Muscle of leg (tissue), 11 donors: Measurements from ENCODE around the gene AKAP13. TPM values are rescaled to one million over a fixed set of nuclear protein-coding genes. Genes with fewer than 3 reads are reported as not detected.
"Not testable (repeated sequence)": the region's sequence is repeated elsewhere in the genome, so short reads cannot be mapped to it uniquely, and the experiment has no call there.

Source experiments
- DNase-seq: peaks from one replicate; pipeline ENCODE4 v3.0.0; 2013
- H3K27ac ChIP-seq: one replicate; pipeline ENCODE4 v1.5.1; 2013; ENCODE audit warnings: mild to moderate bottlenecking, low read length, control low read depth
- H3K27me3 ChIP-seq: one replicate; pipeline ENCODE4 v1.6.1; 2013; ENCODE audit warnings: low read length; ENCODE audit not compliant: control insufficient read depth, insufficient read depth
- H3K36me3 ChIP-seq: one replicate; pipeline ENCODE4 v1.6.1; 2013; ENCODE audit warnings: low read length; ENCODE audit not compliant: control insufficient read depth, insufficient read depth
- H3K4me1 ChIP-seq: one replicate; pipeline ENCODE4 v1.6.1; 2013; ENCODE audit warnings: low read length; ENCODE audit not compliant: control insufficient read depth, insufficient read depth
- H3K4me3 ChIP-seq: one replicate; pipeline ENCODE4 v1.5.1; 2013; ENCODE audit warnings: low read length, control low read depth
- H3K9me3 ChIP-seq: replicated peaks from 2 replicates; pipeline ENCODE4 v1.6.1; 2013; ENCODE audit warnings: low read depth, low read length; ENCODE audit not compliant: control insufficient read depth
- WGBS: methylation state at CpG from one replicate; pipeline ENCODE4 v1.1.5; 2013; ENCODE audit warnings: missing lambda C conversion rate; ENCODE audit not compliant: insufficient coverage; 5-methylcytosine and 5-hydroxymethylcytosine counted together
- polyA plus RNA-seq, 8 donors: library from polyadenylated mRNA; unstranded; fragments of 120-200 nt; gene quantifications; one replicate each; pipeline versions ENCODE4 v1.2.1 to v1.2.3, GENCODE V29; 2013; ENCODE audit warnings: inconsistent platforms in 1 of 8, low replicate concordance in 1 of 8; ENCODE audit not compliant: insufficient read length in 8 of 8, insufficient read depth in 1 of 8
- total RNA-seq: library from RNA; stranded (reverse); fragments of 120-200 nt; gene quantifications from one replicate; pipeline ENCODE4 v1.2.4, GENCODE V29; 2013

AKAP13 gene
- total and polyA plus RNA-seq, 9 donors, result 65.2 to 90.9 (median 80.1) TPM

GRCh38 chr15:85340321-85340665, 40.1 kb upstream of the AKAP13 start:
- Histone ChIP-seq H3K36me3 (no peaks in the 10 kb centered on the region), H3K27ac (no peak overlapping the region), H3K4me1 (no peaks in the 10 kb centered on the region), H3K27me3 (no peaks in the 10 kb centered on the region), H3K9me3 (no peaks in the 10 kb centered on the region), H3K4me3 (no peak overlapping the region)
- WGBS, result 40% methylated on average over 1 of the region's 1 CpG
- DNase-seq, result no peak

GRCh38 chr15:85340852-85341251, 39.6 kb upstream of the AKAP13 start:
- H3K27ac ChIP-seq, result no peak overlapping the region
- no peaks in the 10 kb centered on the region for H3K36me3 ChIP-seq
- H3K27me3 ChIP-seq, result no peaks in the 10 kb centered on the region
- no peak for DNase-seq
- no peaks in the 10 kb centered on the region for H3K9me3 ChIP-seq
- H3K4me1 ChIP-seq, result no peaks in the 10 kb centered on the region
- no peak overlapping the region for H3K4me3 ChIP-seq

DNA sequence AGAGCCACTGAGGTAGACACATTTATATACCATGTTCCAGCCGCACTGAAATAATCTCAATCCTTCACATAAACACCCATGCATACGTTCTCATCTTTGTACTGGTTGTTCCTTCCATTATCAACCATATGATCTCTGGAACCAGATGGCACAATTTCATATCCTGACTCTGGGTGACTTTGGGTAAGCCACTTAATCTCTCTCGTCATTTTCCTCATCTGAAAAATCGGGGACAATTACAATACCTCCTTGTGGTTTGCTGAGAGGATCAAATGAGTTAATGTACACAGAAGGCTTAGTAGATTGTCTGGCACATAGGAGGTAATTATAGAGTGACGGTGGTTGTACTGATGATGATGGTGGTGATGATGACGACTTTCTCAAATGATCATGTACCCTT, 38.2 kb upstream of the AKAP13 start:
- H3K36me3 ChIP-seq, DNase-seq, H3K27ac ChIP-seq, H3K9me3 ChIP-seq, H3K4me1 ChIP-seq, H3K27me3 ChIP-seq, H3K4me3 ChIP-seq: not testable (repeated sequence)
- no CpG with 5 or more reads among the region's 6 CpGs for WGBS

DNA sequence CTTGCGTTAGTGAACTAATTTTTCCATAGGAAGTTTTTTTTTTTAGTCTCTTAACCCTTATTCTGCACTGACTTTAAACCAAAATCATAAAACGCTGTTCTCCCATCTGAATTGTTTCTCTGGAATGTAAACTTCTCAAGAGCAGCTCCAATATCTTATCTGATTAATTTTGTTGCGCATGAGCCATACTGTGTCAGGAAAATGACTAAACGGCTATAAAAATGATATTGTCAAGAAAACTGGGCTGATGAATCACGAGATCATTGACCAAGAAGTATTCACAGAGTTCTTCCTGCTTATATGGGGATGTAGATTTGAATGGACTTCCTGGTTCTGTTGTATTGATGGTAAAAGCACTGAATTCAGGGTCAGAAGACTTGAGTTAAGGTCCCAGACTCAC, 37.0 kb upstream of the AKAP13 start:
- not testable (repeated sequence) for H3K36me3 ChIP-seq, H3K4me1 ChIP-seq, H3K27me3 ChIP-seq, H3K4me3 ChIP-seq, H3K27ac ChIP-seq, H3K9me3 ChIP-seq, DNase-seq
- WGBS, result no CpG with 5 or more reads among the region's 5 CpGs

- not testable (repeated sequence) for H3K4me1 ChIP-seq, H3K27ac ChIP-seq, H3K4me3 ChIP-seq, DNase-seq, H3K9me3 ChIP-seq, H3K27me3 ChIP-seq, H3K36me3 ChIP-seq
- no CpG with 5 or more reads among the region's 1 CpG for WGBS
Observed at GRCh38 chr15:85344241-85344640, 36.2 kb upstream of the AKAP13 start.

GRCh38 chr15:85344653-85345114, 35.7 kb upstream of the AKAP13 start:
- not testable (repeated sequence) for H3K9me3 ChIP-seq, H3K27me3 ChIP-seq, H3K4me1 ChIP-seq, H3K27ac ChIP-seq, H3K36me3 ChIP-seq, H3K4me3 ChIP-seq
- WGBS, result no CpG with 5 or more reads among the region's 6 CpGs
- peak; percentile 34 for DNase-seq

- WGBS, result no CpG with 5 or more reads among the region's 4 CpGs
- not testable (repeated sequence) for H3K4me3 ChIP-seq, H3K27ac ChIP-seq, DNase-seq, H3K9me3 ChIP-seq, H3K27me3 ChIP-seq, H3K4me1 ChIP-seq, H3K36me3 ChIP-seq
Observed at GRCh38 chr15:85345196-85345918, 35.0 kb upstream of the AKAP13 start.

- no CpG with 5 or more reads among the region's 1 CpG for WGBS
- DNase-seq, H3K36me3 ChIP-seq, H3K27me3 ChIP-seq, H3K27ac ChIP-seq, H3K4me1 ChIP-seq, H3K4me3 ChIP-seq, H3K9me3 ChIP-seq: not testable (repeated sequence)
Observed at GRCh38 chr15:85346462-85347084, 33.8 kb upstream of the AKAP13 start.

DNA sequence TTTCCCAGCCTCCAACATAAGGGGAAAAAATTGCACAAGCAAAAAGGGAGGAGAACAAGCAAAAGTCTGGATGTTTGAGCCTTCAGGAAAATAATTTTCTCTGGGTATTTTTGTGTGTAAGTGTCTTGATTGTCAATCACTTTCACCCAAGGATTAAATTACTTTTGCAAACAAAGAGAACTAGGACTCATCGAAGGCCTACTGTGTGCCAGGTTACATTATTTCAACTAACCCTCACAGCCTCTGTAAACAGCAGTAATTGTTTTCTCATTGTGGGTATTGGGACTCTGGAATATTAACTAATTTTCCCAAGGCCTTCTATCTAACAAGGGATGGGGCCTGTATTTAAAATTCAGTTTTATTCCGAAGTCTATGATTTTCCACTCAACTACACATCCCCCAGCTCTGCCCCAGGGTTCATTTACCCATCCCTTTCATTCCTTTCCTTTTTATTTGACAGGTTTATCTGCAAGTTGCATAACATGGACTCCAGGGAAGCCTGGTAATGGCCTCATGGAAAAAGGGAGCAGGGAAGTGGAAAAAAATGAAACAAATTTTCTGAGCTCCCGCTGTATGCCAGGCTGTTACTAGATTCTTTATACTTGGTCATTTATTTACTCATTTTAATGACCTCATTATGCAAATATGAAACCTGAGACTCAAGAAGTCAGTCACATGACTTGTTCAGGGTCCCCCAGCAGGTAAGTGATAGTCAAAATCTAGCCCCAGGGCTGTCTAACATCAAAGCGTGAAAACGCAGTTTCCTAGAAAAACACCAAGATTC, 32.9 kb upstream of the AKAP13 start:
- H3K27ac ChIP-seq, DNase-seq, H3K27me3 ChIP-seq, H3K4me1 ChIP-seq, H3K9me3 ChIP-seq, H3K36me3 ChIP-seq, H3K4me3 ChIP-seq: not testable (repeated sequence)
- no CpG with 5 or more reads among the region's 5 CpGs for WGBS

GRCh38 chr15:85348048-85348766, 32.2 kb upstream of the AKAP13 start:
- not testable (repeated sequence) for H3K9me3 ChIP-seq, H3K27ac ChIP-seq, DNase-seq, H3K27me3 ChIP-seq, H3K4me1 ChIP-seq, H3K4me3 ChIP-seq, H3K36me3 ChIP-seq
- WGBS, result 51% methylated on average over 3 of the region's 8 CpGs
